SU-DHL-6 (cell line): Measurements from ENCODE around the gene KCNQ1OT1.

ENCODE experiments used
- H2AFZ ChIP-seq: fragments of 200-600 bp; sonication (generic); 2 replicates; pipeline ENCODE4 v1.6.1; 2014; ENCODE audit warnings: low read depth, mild to moderate bottlenecking, moderate library complexity, mixed read lengths, antibody characterized with exemption, low read length; ENCODE audit not compliant: severe bottlenecking
- H3F3A ChIP-seq: fragments of 200-600 bp; shearing (Covaris generic); 2 replicates; pipeline ENCODE4 v1.6.0; 2016; ENCODE audit warnings: antibody characterized with exemption, mild to moderate bottlenecking; ENCODE audit not compliant: insufficient read depth
- H3K27ac ChIP-seq: fragments of 200-600 bp; sonication (generic); 2 replicates; pipeline ENCODE4 v1.5.1; 2016; ENCODE audit warnings: low read depth, mild to moderate bottlenecking, low read length, moderate library complexity, mixed read lengths
- H3K27me3 ChIP-seq: fragments of 200-600 bp; sonication (generic), shearing (Covaris generic); 2 replicates; pipeline ENCODE4 v1.6.0; 2014; ENCODE audit warnings: mild to moderate bottlenecking, low read length
- H3K36me3 ChIP-seq: fragments of 200-600 bp; sonication (generic); 2 replicates; pipeline ENCODE4 v1.6.1; 2014; ENCODE audit warnings: mild to moderate bottlenecking, low read length, mixed read lengths
- H3K4me2 ChIP-seq: fragments of 300-600, 200-600 bp; shearing (Covaris generic), sonication (generic); 2 replicates; pipeline ENCODE4 v1.6.0; 2014; ENCODE audit warnings: low read length, low read depth, mild to moderate bottlenecking; ENCODE audit not compliant: poor library complexity, severe bottlenecking
- H3K4me3 ChIP-seq: fragments of 200-600 bp; sonication (generic); 2 replicates; pipeline ENCODE4 v1.5.1; 2014; ENCODE audit warnings: antibody characterized with exemption, low read length, mild to moderate bottlenecking, mixed read lengths; ENCODE audit not compliant: insufficient read depth, poor library complexity, severe bottlenecking
- H3K79me2 ChIP-seq: fragments of 200-600 bp; sonication (generic); 2 replicates; pipeline ENCODE4 v1.6.1; 2014; ENCODE audit warnings: mild to moderate bottlenecking, low read length, moderate library complexity; ENCODE audit not compliant: insufficient read depth
- H3K9ac ChIP-seq: fragments of 200-600 bp; sonication (generic); 2 replicates; pipeline ENCODE4 v1.7.0; 2014; ENCODE audit warnings: mild to moderate bottlenecking, low read length
- H3K9me2 ChIP-seq: fragments of 200-600 bp; sonication (generic); replicated peaks from 2 replicates; pipeline ENCODE4 v1.6.1; 2014; ENCODE audit warnings: low read length; ENCODE audit not compliant: insufficient read depth
- H3K9me3 ChIP-seq: fragments of 200-600 bp; sonication (generic); 2 replicates; pipeline ENCODE4 v1.6.1; 2014; ENCODE audit warnings: low read length, mixed read lengths; ENCODE audit not compliant: insufficient read depth
- H4K20me1 ChIP-seq: fragments of 200-600 bp; sonication (generic); 2 replicates; pipeline ENCODE4 v1.6.1; 2014; ENCODE audit warnings: low read depth, mild to moderate bottlenecking, antibody characterized with exemption, low read length, moderate library complexity, mixed read lengths
- EZH2phosphoT487 ChIP-seq: fragments of 200-600 bp; sonication (generic), shearing (Covaris generic); conservative IDR thresholded peaks from 2 replicates; pipeline ENCODE4 v1.6.1; 2018; ENCODE audit warnings: mild to moderate bottlenecking, antibody characterized with exemption, low read length, moderate library complexity, mixed read lengths
- TF ChIP-seq, protein P1 (sequence below): fragments of 200-600 bp; sonication (generic); IDR thresholded peaks from one replicate; pipeline ENCODE4 v1.5.1; 2017; ENCODE audit warnings: antibody characterized with exemption, mild to moderate bottlenecking, low read length, moderate library complexity; ENCODE audit not compliant: insufficient read depth, poor library complexity, severe bottlenecking

Gene KCNQ1OT1

DNA sequence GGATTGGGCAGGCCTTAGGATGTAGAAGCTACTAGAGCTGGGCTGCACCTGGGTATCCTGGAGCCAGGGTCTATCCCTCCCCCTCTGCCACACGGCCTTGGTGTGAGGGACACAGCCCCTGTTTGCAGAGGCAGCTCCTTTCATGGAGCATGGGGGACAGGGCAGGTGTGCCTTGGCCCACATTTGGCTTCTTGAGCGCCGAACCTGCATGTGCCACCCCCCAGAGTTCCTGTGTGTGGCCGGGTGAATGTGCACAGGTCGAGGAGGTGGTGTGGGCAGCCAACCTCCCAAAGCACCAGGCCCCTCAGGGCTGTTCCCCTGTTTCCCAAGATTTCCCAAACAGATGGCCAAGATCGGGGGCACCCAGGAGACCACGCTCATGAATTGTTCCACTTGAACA is 7.9 kb upstream of the KCNQ1OT1 start:
- no peaks in the 10 kb centered on the region for H3K79me2 ChIP-seq
- TF ChIP-seq, protein P1, sequence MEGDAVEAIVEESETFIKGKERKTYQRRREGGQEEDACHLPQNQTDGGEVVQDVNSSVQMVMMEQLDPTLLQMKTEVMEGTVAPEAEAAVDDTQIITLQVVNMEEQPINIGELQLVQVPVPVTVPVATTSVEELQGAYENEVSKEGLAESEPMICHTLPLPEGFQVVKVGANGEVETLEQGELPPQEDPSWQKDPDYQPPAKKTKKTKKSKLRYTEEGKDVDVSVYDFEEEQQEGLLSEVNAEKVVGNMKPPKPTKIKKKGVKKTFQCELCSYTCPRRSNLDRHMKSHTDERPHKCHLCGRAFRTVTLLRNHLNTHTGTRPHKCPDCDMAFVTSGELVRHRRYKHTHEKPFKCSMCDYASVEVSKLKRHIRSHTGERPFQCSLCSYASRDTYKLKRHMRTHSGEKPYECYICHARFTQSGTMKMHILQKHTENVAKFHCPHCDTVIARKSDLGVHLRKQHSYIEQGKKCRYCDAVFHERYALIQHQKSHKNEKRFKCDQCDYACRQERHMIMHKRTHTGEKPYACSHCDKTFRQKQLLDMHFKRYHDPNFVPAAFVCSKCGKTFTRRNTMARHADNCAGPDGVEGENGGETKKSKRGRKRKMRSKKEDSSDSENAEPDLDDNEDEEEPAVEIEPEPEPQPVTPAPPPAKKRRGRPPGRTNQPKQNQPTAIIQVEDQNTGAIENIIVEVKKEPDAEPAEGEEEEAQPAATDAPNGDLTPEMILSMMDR = no peak
- TF ChIP-seq EZH2phosphoT487 = no peak
- H2AFZ ChIP-seq = no peak overlapping the region
- no peaks in the 10 kb centered on the region for H4K20me1 ChIP-seq
- no peaks in the 10 kb centered on the region for H3K36me3 ChIP-seq
- no peaks in the 10 kb centered on the region for H3F3A ChIP-seq
- no peak overlapping the region for H3K27ac ChIP-seq
- H3K9ac ChIP-seq = no peak overlapping the region
- H3K4me3 ChIP-seq = no peak overlapping the region
- no peak overlapping the region for H3K4me2 ChIP-seq
- H3K9me3 ChIP-seq = no peaks in the 10 kb centered on the region
- no peaks in the 10 kb centered on the region for H3K27me3 ChIP-seq
- H3K9me2 ChIP-seq = no peaks in the 10 kb centered on the region

DNA sequence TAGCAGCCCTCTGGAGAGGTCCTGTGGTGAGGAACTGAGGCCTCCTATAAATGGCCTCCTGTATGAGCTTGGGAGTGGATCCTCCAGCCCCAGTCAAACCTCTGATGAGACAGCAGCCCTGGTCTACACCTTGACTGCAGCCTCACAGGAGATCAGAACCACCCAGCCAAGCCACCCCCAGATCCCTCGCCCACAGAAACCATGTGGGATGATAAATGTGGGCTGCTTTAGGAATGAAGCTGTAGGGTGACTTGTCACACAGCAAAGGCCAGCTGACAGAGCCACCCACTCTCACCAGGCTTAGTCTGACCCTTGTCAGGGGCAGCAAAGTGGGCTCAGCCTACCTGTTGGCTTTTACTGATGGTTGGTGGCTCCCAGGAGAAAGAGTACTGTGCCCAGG is 6.5 kb upstream of the KCNQ1OT1 start:
- Histone ChIP-seq H3K9me2 (no peaks in the 10 kb centered on the region), H3K4me2 (no peak overlapping the region), H3K9me3 (no peaks in the 10 kb centered on the region), H3K27me3 (no peaks in the 10 kb centered on the region), H3K79me2 (no peaks in the 10 kb centered on the region), H3K4me3 (no peak overlapping the region), H3K36me3 (no peaks in the 10 kb centered on the region), H3K9ac (no peak overlapping the region), H3F3A (no peaks in the 10 kb centered on the region), H3K27ac (no peak overlapping the region), H2AFZ (no peak overlapping the region), H4K20me1 (no peaks in the 10 kb centered on the region)
- TF ChIP-seq, protein P1 = no peak
- TF ChIP-seq EZH2phosphoT487 = no peak

DNA sequence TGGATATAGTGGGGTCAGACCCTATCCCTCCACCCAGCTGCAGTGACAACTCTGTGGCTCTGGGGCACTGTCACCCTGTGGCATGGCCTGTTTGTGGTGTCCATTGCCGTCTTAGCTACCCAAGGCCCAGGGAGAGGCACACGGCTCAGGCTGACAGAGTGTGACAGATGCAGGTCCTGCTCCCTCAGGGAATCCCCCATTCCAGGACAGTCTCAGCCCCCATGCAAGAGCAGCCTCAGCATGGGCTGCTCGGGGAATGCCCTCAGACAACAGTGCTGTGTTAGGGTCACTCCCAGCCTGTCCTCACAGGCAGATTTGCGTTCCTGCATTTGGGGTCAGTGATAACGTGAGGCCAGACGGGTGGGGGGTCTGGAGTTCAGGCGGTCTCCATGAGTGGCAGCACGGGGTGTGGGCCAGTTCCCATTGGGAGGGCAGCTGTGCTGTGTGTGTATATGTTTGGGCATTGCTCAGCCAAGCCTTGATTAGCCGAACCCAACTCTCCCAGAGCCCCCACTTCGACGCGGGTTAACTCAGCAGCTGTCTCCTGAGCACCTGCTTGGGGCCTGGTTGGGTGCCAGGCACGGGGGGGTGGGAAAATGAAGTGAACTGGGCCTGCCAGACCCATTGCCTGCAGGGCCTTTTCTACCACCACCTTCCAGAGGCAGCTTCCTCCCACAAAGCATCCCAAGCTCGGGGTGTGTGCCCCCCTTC is 5.3 kb upstream of the KCNQ1OT1 start:
- Histone ChIP-seq H3K36me3 (no peaks in the 10 kb centered on the region), H4K20me1 (no peaks in the 10 kb centered on the region), H3K27ac (no peak overlapping the region), H3K27me3 (no peaks in the 10 kb centered on the region), H3K4me2 (no peak overlapping the region), H3K9me3 (no peaks in the 10 kb centered on the region), H3K9ac (no peak overlapping the region), H3F3A (no peaks in the 10 kb centered on the region), H3K79me2 (no peaks in the 10 kb centered on the region), H3K4me3 (no peak overlapping the region), H2AFZ (no peak overlapping the region), H3K9me2 (no peaks in the 10 kb centered on the region)
- TF ChIP-seq, protein P1 = no peak
- no peak for TF ChIP-seq EZH2phosphoT487
